ENCODE data around the gene DIO1.

Gene DIO1

GRCh38 chr1:53930932-53931331 lies 36.9 kb downstream of the DIO1 start:
- H3K4me3 ChIP-seq (ENCODE audit: low read length): no peak overlapping the region
- DNase-seq (ENCODE audit: low read depth): no peak
- TF ChIP-seq CTCF (conservative IDR thresholded peaks at IDR 0.05; ENCODE audit: low read depth, low read length): no peak

GRCh38 chr1:53931523-53931922 lies 37.5 kb downstream of the DIO1 start:
- no peak for DNase-seq (ENCODE audit: low read depth)
- no peak overlapping the region for H3K4me3 ChIP-seq (ENCODE audit: low read length)
- no peak for TF ChIP-seq CTCF (conservative IDR thresholded peaks at IDR 0.05; ENCODE audit: low read depth, low read length)

GRCh38 chr1:53934170-53934765 lies 40.3 kb downstream of the DIO1 start:
- H3K4me3 ChIP-seq (ENCODE audit: low read length): no peak overlapping the region
- TF ChIP-seq CTCF (conservative IDR thresholded peaks at IDR 0.05; ENCODE audit: low read depth, low read length): no peak
- DNase-seq (ENCODE audit: low read depth): no peak

- no peak overlapping the region for H3K4me3 ChIP-seq (ENCODE audit: low read length)
- DNase-seq (ENCODE audit: low read depth): no peak
- no peak for TF ChIP-seq CTCF (conservative IDR thresholded peaks at IDR 0.05; ENCODE audit: low read depth, low read length)
These were observed 42.4 kb downstream of the DIO1 start for GRCh38 chr1:53936430-53936829.

GRCh38 chr1:53938136-53938830 lies 44.3 kb downstream of the DIO1 start:
- no peak for DNase-seq (ENCODE audit: low read depth)
- no peak overlapping the region for H3K4me3 ChIP-seq (ENCODE audit: low read length)
- TF ChIP-seq CTCF (conservative IDR thresholded peaks at IDR 0.05; ENCODE audit: low read depth, low read length): no peak

GRCh38 chr1:53942127-53942957 lies 48.4 kb downstream of the DIO1 start:
- no peak overlapping the region for H3K4me3 ChIP-seq (ENCODE audit: low read length)
- no peak for DNase-seq (ENCODE audit: low read depth)
- no peak for TF ChIP-seq CTCF (conservative IDR thresholded peaks at IDR 0.05; ENCODE audit: low read depth, low read length)

All from retinal pigment epithelial cell (primary cell).